HG03378 (cell line): ENCODE results near the gene PPP1R10.
A peak's percentile ranks its signal among the peaks of the same experiment; 100 is the strongest.

ENCODE experiments used
- ATAC-seq: cut with Tn5 transposase; IDR thresholded peaks from one replicate; pipeline ENCODE4 v1.9.1; 2021; ENCODE audit warnings: mild to moderate bottlenecking, moderate library complexity; ENCODE audit not compliant: unreplicated experiment

Gene PPP1R10

DNA sequence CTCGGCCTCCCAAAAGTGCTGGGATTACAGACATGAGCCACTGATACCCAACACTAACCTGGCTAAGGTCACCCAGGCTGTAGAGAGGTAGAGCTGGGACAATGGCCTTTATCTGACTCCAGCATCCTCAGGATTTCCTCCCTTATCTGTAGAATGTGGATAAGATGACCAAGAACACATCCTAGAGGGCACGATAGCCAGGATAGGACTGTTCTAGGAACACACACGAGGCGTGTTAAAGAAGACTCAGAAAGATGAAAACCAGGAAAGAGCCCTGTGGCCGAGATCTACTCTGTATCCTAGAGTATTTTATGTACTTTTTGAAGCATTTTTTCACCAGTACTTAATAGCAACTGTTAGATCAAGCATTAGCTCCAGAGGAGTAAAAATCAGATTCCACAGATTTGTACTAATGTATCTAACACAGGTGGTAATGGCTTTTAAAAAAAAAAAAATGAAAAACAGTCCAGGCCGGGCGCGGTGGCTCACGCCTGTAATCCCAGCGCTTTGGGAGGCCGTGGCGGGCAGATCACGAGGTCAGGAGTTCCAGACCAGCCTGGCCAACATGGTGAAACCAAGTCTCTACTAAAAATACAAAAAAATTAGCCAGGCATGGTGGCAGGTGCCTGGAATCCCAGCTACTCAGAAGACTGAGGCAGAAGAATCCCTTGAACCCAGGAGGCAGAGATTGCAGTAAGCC, 17.3 kb downstream of the PPP1R10 start:
- ATAC-seq = no peak

GRCh38 chr6:30598912-30599624, 18.0 kb downstream of the PPP1R10 start:
- ATAC-seq = no peak

DNA sequence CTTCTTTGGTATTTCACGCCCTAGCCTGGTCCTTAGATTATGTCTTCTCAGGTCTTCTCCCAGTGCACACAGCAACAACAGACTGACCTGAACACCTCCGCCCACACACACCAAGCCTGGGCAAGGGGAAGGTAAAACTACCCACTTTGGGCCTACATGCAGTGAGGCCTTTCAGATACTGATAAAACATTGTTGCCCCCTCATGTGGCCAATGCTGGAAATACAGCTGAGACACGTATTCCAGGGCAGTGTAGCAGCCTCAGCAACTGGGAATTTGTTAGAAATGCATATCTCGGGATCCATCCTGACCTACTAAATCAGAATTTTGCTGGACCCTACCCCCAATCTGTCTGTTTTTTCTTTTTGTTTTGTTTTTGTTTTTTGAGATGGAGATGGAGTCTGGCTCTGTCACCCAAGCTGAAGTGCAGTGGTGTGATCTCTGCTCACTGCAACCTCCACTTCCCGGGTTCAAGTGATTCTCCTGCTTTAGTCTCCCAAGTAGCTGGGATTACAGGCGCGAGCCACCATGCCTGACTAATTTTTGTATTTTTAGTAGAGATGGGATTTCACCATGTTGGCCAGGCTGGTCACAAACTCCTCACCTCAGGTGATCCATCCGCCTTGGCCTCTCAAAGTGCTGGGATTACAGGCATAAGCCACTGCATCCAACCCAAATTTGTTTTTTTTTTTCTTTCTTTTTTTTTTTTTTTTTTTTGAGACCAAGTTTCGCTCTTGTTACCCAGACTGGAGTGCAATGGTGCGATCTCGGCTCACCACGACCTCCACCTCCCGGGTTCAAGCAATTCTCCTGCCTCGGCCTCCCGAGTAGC, 19.5 kb downstream of the PPP1R10 start:
- ATAC-seq = peak; percentile 50

DNA sequence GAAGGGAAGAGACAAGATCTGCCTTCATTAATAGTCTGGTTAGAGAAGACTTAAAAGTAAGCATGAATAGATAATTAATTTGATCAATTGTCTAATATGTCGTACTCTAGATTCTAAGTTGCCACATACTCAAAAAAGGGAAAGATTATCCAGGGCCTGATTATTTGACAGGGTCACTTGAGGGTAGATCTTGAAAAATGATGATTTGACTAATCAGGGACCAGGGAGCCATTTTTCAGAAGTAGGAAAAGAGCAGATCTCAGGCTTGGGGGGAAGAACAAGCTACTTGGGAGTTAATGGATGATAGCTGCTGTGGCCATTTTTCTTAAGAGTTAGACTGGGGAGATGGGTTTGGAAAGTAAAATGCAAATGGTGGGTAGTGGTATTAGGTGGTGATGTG, 24.8 kb downstream of the PPP1R10 start:
- no peak for ATAC-seq

- ATAC-seq = no peak
These were observed 26.0 kb downstream of the PPP1R10 start for GRCh38 chr6:30591008-30591407.

GRCh38 chr6:30590509-30590908, 26.5 kb downstream of the PPP1R10 start:
- ATAC-seq = no peak

GRCh38 chr6:30589754-30590358, 27.2 kb downstream of the PPP1R10 start:
- ATAC-seq = no peak

GRCh38 chr6:30583921-30584320, 33.1 kb downstream of the PPP1R10 start:
- no peak for ATAC-seq

DNA sequence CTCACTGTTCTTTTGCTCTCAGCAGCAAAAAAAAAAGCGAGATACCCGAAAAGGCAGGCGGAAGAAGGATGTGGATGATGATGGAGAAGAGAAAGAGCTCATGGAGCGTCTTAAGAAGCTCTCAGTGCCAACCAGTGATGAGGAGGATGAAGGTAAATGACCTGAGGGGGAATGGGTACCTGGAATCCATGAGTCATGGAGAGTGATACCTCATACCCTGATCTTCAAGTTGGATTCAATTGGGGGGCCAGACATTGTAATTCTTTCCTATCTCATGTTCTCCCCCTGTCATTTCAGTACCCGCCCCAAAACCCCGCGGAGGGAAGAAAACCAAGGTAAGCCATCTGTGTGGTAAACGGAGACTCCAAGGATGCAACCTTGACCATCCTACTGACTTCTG, 39.0 kb downstream of the PPP1R10 start:
- no peak for ATAC-seq

DNA sequence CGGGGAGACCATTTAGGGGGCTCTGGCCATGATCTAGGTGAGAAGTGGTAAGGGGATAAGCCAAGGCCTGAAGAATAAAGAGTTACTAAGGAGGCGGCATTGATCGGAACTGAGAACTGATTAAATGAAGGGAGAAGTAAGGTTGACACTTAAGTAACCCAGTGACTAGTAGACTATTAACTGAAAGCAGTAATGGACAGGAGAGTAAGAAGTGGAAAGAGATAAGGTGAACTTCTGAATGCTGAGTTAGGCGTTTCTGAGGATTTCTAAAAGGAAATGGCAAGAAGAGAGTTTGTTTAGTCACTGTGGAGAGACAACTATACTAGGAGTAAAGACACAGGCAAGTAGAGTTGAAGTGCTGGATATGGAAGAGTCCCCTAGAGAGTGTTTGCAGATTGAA, 43.9 kb downstream of the PPP1R10 start:
- no peak for ATAC-seq

DNA sequence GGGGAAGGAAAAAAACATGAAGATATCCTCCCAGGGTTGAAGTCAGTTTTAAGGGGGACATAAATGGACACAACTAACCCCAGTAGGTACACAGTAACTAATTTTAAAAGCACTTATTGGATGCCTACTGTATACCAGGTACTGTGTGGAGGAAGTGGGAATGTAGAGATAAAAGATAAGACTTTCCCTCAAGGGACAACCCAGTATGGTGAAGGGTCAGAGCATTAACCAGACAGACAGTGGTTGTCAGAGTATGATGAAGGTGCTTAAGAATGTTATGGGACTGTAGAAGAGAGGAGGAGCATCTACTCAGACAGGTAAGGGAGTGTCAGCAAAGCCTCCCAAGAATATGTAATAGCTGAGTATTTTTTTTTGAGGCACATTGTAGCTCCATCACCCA, 44.9 kb downstream of the PPP1R10 start:
- ATAC-seq = no peak

- no peak for ATAC-seq
These were observed 45.3 kb downstream of the PPP1R10 start for GRCh38 chr6:30571762-30572082.

GRCh38 chr6:30571075-30571761, 45.8 kb downstream of the PPP1R10 start, which contains the start of gene ABCF1:
Gene ABCF1 (plus strand): TSS chr6:30571442. CDS start chr6:30571488, 46 bp downstream.
- ATAC-seq = peak; percentile 78

- peak; percentile 31 for ATAC-seq
These were observed 46.3 kb downstream of the PPP1R10 start for GRCh38 chr6:30570740-30571074.

GRCh38 chr6:30570263-30570662, 46.8 kb downstream of the PPP1R10 start:
- no peak for ATAC-seq

DNA sequence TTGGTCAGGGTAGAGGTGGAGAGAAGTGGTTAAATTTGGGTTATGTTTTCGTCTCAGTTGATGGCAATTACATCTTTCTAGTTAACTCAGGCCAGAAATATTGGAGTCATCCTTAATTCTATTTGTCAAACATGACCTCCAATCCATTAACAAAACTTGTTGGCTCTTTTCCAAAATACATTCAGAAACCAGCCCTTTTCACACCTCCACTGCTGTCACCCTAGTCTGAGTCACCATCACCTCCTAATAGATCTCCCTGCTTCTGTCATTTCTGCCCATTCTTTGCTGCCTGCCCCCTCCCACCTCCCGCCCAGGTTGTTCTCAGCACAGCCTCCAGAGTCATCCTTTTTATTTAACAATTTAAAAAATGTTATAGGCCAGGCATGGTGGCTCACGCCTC, 48.8 kb downstream of the PPP1R10 start:
- no peak for ATAC-seq

DNA sequence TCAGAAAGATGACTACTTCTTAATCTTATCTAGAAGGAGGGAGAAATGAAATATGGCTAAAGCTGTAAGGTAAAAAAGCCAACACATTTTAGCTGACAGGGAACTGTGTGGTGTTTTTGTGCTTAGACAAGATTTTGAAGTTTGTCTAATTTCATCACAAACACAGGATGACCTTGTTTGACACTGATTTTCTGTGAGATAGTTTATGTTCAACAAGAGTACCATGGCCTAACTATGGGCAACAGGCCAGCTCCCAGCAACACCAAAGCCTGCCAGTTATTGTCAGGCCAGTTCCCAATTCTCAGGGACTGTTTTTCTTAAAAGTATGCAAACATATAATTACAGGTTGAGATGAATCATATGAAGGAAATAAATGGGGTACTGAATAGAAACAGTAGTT, 51.3 kb downstream of the PPP1R10 start:
- ATAC-seq = no peak

GRCh38 chr6:30564114-30564513, 52.9 kb downstream of the PPP1R10 start:
- no peak for ATAC-seq

DNA sequence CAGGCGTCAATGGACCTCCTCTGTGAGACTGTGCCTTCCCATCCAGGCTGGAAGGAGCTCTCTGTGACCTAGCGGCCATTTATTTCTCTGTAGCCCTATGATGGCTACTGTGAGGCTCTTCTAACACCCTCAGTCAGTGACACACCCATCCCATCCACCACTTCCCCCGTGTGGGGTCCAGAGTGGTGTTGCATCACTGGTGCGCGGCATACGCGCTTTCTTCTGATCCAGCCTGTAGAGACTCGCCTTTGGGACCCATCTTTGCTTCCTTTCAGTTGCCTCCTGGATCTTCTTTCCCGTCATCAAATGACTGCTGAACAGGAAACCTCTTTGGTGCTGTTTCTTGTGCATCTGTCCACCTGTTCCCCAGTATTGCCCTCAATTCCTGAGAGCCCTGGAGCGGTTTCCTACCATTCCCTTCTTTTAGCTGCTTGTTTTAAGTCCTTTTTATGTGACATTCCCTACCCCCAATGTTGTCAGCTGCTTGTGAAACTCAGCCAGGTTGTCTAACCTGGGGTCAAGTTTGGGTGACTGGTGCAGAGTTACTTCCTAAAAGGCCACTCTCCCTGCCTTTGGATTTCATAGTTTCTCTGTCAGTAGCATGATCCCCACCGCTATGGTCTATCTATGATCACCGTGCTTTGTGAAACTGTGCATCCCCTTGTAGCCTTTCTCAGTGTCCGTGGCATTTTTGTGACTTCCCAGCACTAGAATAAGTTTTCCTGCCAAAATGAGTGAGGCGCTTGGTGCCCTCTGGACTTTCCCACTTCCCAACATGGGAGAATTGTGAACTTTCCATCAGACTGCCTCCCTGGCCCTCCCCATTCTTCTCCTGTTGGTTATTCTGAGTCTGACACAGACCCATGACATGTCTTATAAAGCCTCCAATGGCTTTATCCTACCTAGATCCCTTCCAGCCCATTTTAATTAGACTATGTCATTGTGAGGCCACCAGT, 54.3 kb downstream of the PPP1R10 start:
- no peak for ATAC-seq

DNA sequence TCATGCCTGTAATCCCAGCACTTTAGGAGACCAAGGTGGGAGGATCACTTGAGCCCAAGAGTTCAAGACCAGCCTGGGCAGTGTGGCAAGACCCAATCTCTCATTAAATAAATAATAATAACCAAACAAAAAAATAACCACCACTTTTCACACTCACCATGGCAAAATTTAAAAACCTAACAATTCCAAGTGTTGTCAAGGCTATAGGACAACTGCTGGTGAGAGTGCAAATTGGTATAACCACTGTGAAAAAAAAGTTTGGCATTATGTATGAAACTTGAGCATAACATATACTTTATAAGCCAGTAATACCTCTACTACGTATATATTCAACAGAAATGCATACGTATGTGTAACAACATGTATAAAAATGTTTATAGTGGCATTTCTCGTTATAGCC, 56.1 kb downstream of the PPP1R10 start:
- ATAC-seq = no peak
